Tibial artery (tissue), 4 donors: Measurements from ENCODE around the gene VEGFC.

Experiments
- DNase-seq, 2 donors: peaks; one replicate each; pipeline ENCODE4 v3.0.0-alpha.2; 2019
- H3K27ac ChIP-seq, 2 donors: fragments of 200-600 bp; sonication (generic) in 1 of 2; 1 replicate in 1 of 2; 2 replicates in 1 of 2; pipeline ENCODE4 v1.5.1; 2018 to 2019; ENCODE audit warnings: mild to moderate bottlenecking in 1 of 2
- H3K27me3 ChIP-seq, 2 donors: fragments of 200-600 bp; sonication (generic) in 1 of 2; one replicate each; pipeline versions ENCODE4 v1.5.1 to v1.6.0; 2016 to 2019
- H3K36me3 ChIP-seq, 3 donors: fragments of 200-600 bp; sonication (generic) in 2 of 3; one replicate each; pipeline ENCODE4 v1.5.1; 2016 to 2019; ENCODE audit warnings: mild to moderate bottlenecking in 2 of 3
- H3K4me1 ChIP-seq, 4 donors: fragments of 200-600 bp; sonication (generic) in 2 of 4; 1 replicate in 3 of 4; 2 replicates in 1 of 4; pipeline ENCODE4 v1.5.1; 2016 to 2019
- H3K4me3 ChIP-seq, 2 donors: fragments of 200-600 bp; sonication (generic) in 1 of 2; 1 replicate in 1 of 2; 2 replicates in 1 of 2; pipeline ENCODE4 v1.5.1; 2018 to 2019; ENCODE audit warnings: mild to moderate bottlenecking in 2 of 2
- H3K9me3 ChIP-seq, 3 donors: fragments of 200-600 bp; sonication (generic) in 1 of 3; one replicate each; pipeline ENCODE4 v1.5.1; 2016 to 2019
- intact Hi-C: fragments of 100-400 bp; cut with DNase I; formaldehyde crosslinking; loops from one replicate; pipeline ENCODE4 v1.15.0; 2023; ENCODE audit warnings: low total_unique reads
- TF ChIP-seq, protein P1 (sequence below), 2 experiments: fragments of 200-600 bp in 1 of 2; fragments of 450-650 bp in 1 of 2; IDR thresholded peaks; one replicate each; pipeline ENCODE4 v1.5.1; 2017 to 2019; ENCODE audit warnings: antibody characterized with exemption in 2 of 2, mild to moderate bottlenecking in 1 of 2, moderate library complexity in 1 of 2

VEGFC gene

DNA sequence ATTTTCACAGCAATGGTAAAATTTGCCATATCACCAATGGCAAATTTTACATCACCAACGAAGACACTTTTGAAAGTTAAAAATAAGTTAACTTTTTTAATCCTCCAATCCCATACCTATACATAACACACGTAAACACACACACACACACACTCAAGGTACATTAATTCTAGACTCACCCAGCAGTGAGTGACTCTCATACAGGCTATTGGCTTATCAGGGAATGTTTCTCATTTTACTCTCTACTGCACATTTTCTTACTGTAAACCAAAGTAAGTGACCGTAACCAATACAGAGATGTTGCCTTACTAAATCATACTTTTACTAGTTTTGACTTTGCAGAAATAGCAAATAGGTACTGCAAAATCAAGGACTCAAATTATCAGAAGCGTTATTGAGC lies 2.3 kb downstream of the VEGFC start:
- TF ChIP-seq, protein P1, sequence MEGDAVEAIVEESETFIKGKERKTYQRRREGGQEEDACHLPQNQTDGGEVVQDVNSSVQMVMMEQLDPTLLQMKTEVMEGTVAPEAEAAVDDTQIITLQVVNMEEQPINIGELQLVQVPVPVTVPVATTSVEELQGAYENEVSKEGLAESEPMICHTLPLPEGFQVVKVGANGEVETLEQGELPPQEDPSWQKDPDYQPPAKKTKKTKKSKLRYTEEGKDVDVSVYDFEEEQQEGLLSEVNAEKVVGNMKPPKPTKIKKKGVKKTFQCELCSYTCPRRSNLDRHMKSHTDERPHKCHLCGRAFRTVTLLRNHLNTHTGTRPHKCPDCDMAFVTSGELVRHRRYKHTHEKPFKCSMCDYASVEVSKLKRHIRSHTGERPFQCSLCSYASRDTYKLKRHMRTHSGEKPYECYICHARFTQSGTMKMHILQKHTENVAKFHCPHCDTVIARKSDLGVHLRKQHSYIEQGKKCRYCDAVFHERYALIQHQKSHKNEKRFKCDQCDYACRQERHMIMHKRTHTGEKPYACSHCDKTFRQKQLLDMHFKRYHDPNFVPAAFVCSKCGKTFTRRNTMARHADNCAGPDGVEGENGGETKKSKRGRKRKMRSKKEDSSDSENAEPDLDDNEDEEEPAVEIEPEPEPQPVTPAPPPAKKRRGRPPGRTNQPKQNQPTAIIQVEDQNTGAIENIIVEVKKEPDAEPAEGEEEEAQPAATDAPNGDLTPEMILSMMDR (IDR thresholded peaks at IDR 0.05) = no peak
- Histone ChIP-seq H3K36me3 (no peaks in the 10 kb centered on the region), H3K27ac (no peak overlapping the region), H3K4me1 (peaks cover 0 to 22% (median 8%) of the 10 kb centered on the region in 4 donors), H3K27me3 (no peaks in the 10 kb centered on the region), H3K9me3 (no peaks in the 10 kb centered on the region), H3K4me3 (no peak overlapping the region)
- intact Hi-C loops = no loop called here
- DNase-seq = no peak

DNA sequence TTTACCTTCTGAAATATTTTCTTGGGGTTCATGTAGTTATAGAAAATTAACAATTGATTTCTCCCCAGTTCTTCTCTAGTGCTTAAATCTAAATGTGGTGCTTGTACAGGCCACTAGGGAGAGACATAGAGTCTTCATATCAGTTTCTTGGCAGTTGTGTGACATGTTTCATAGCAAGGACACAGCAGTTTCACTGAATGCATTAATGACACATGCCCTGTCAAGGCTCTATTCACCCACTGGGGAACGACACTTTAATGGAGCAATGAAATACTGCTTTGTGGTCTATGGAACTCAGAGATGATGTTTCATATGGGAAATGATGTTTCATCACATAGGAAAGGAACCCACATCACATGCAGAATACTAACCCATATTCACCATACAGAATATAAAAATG lies 2.8 kb downstream of the VEGFC start:
- no peak for DNase-seq

DNA sequence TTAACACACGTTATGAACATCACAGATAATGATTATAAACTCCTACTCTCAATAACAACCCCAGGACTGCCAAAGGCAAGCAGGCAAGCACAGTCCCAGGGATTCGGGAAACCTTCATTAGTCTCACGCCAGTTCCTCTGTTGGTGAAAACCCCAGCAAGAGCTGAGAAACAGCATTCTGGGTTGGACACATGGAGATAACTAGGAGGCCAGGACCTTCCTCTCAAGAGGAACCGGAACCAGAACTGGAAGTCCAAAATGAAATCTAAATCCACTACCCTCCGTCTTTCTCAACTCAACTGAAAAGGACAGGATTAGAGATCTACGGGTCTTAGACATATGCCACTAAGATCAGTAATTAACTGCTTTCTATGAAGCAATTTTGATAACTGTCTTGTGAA lies 3.8 kb downstream of the VEGFC start:
- H3K27ac ChIP-seq = no peak overlapping the region
- peaks cover 0 to 16% (median 8%) of the 10 kb centered on the region in 4 donors for H3K4me1 ChIP-seq
- intact Hi-C loops = no loop called here
- H3K9me3 ChIP-seq = no peaks in the 10 kb centered on the region
- H3K4me3 ChIP-seq = no peak overlapping the region
- DNase-seq = no peak
- H3K36me3 ChIP-seq = no peaks in the 10 kb centered on the region
- H3K27me3 ChIP-seq = no peaks in the 10 kb centered on the region
- TF ChIP-seq, protein P1 (IDR thresholded peaks at IDR 0.05) = no peak

More for the DNA sequence above, 2.8 kb downstream of the VEGFC start:
- Histone ChIP-seq H3K4me3 (no peak overlapping the region), H3K9me3 (no peaks in the 10 kb centered on the region), H3K27ac (no peak overlapping the region), H3K4me1 (peaks cover 0 to 22% (median 8%) of the 10 kb centered on the region in 4 donors), H3K36me3 (no peaks in the 10 kb centered on the region), H3K27me3 (no peaks in the 10 kb centered on the region)
- TF ChIP-seq, protein P1 (IDR thresholded peaks at IDR 0.05) = peak; percentile 49 to 62
- intact Hi-C loops = no loop called here

DNA sequence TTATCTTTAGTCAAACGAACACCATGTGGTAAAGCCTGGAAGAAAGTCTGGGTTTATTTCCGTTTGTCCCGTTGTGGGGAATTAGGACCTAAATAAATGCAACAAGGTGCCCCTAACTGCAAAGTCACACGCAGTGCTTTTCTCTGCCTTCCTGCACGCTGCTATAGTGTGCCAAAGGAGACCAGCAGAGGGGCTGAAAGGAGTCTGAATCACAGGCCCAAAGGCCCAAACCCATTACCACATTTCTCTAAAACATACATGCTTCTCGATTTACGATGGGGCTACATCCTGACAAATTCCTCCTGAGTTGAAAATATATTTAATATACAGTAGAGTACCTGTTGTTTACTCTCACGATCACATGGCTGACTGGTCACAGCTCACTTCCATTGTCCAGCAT lies 4.5 kb downstream of the VEGFC start:
- intact Hi-C loops = no loop called here
- TF ChIP-seq, protein P1 (IDR thresholded peaks at IDR 0.05) = no peak
- Histone ChIP-seq H3K9me3 (no peaks in the 10 kb centered on the region), H3K4me3 (no peak overlapping the region), H3K27ac (no peak overlapping the region), H3K27me3 (no peaks in the 10 kb centered on the region), H3K4me1 (peaks cover 0 to 11% (median 7%) of the 10 kb centered on the region in 4 donors), H3K36me3 (no peaks in the 10 kb centered on the region)
- no peak for DNase-seq

DNA sequence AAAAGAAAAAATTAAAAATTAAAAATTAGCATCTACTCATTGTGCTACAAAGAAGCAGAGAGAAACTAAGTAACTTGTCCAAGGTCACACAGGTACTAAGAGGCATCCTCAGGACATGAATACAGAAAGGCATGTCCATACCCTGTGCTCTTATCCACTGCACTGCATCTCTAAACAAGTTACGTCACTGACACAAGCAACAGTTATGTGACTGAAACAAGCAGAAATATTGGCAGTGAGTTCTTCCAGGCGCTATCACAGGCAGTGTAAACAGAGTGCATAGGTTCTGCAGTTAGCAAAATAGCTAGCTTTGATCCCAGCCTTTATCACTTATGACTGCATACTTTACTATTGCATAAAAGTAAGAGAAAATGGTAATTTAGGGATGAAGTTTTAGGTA lies 7.9 kb downstream of the VEGFC start:
- DNase-seq = no peak
- no peaks in the 10 kb centered on the region for H3K4me1 ChIP-seq

More for the DNA sequence above, 7.9 kb downstream of the VEGFC start:
- TF ChIP-seq, protein P1 (IDR thresholded peaks at IDR 0.05) = no peak
- Histone ChIP-seq H3K27me3 (no peaks in the 10 kb centered on the region), H3K4me3 (no peak overlapping the region), H3K36me3 (no peaks in the 10 kb centered on the region), H3K9me3 (no peaks in the 10 kb centered on the region), H3K27ac (no peak overlapping the region)
- intact Hi-C loops = no loop called here
